T-helper 17 cell (primary cell): ENCODE data around the gene COL13A1. TPM values are rescaled to one million over a fixed set of nuclear protein-coding genes. Genes with fewer than 3 reads are reported as not detected.
A peak's percentile ranks its signal among the peaks of the same experiment; 100 is the strongest.

Source experiments
- ATAC-seq: fragments of 150-1000 bp; cut with Tn5 transposase; 2 replicates; pipeline ENCODE4 v1.10.0; 2021; ENCODE audit warnings: mild to moderate bottlenecking, moderate library complexity
- DNase-seq, 3 donors: peaks; one replicate each; pipeline versions ENCODE4 v3.0.0 to v3.0.0-alpha.2; 2020 to 2021
- H3K9me3 ChIP-seq: one replicate; pipeline ENCODE4 v1.7.0; 2013; ENCODE audit warnings: low read length, mild to moderate bottlenecking; ENCODE audit not compliant: control insufficient read depth, poor library complexity, severe bottlenecking
- H3K27ac Mint-ChIP-seq: one replicate; pipeline ENCODE4 v1.8.0; 2022; ENCODE audit warnings: mild to moderate bottlenecking, moderate library complexity, mixed read lengths
- H3K27me3 Mint-ChIP-seq: one replicate; pipeline ENCODE4 v1.8.0; 2022; ENCODE audit warnings: mixed read lengths
- H3K36me3 Mint-ChIP-seq: one replicate; pipeline ENCODE4 v1.8.0; 2022; ENCODE audit warnings: low read depth, mixed read lengths
- H3K4me1 Mint-ChIP-seq: one replicate; pipeline ENCODE4 v1.8.0; 2022; ENCODE audit warnings: mild to moderate bottlenecking, mixed read lengths
- H3K4me3 Mint-ChIP-seq: one replicate; pipeline ENCODE4 v1.8.0; 2022; ENCODE audit warnings: mild to moderate bottlenecking, moderate library complexity, mixed read lengths
- total RNA-seq, 4 donors: library from RNA in 2 of 4; stranded (reverse) in 2 of 4; gene quantifications; one replicate each; pipeline ENCODE4 v1.2.3 and lab custom pipeline; 2022 to 2026

The COL13A1 gene
- total RNA-seq, 2 donors from 2014 or later = not detected

GRCh38 chr10:69968830-69969229 lies 167.1 kb downstream of the COL13A1 start:
- H3K9me3 ChIP-seq = no peaks in the 10 kb centered on the region
- Mint-ChIP-seq H3K27me3 (peaks cover 77% of the 10 kb centered on the region), H3K4me3 (no peak overlapping the region), H3K36me3 (peaks cover 3% of the 10 kb centered on the region), H3K4me1 (no peaks in the 10 kb centered on the region), H3K27ac (no peak overlapping the region)
- ATAC-seq (no peak), DNase-seq (no peak)

- H3K9me3 ChIP-seq = no peaks in the 10 kb centered on the region
- no peak for ATAC-seq
- DNase-seq = no peak
- H3K4me1 Mint-ChIP-seq = no peaks in the 10 kb centered on the region
- no peak overlapping the region for H3K4me3 Mint-ChIP-seq
- peaks cover 6% of the 10 kb centered on the region for H3K36me3 Mint-ChIP-seq
- peaks cover 77% of the 10 kb centered on the region for H3K27me3 Mint-ChIP-seq
- H3K27ac Mint-ChIP-seq = no peak overlapping the region
Measured at GRCh38 chr10:69969977-69970376, 168.3 kb downstream of the COL13A1 start.

GRCh38 chr10:69972981-69973397 lies 171.3 kb downstream of the COL13A1 start:
- Mint-ChIP-seq H3K27ac (no peak overlapping the region), H3K4me1 (no peaks in the 10 kb centered on the region), H3K27me3 (peaks cover 71% of the 10 kb centered on the region), H3K36me3 (peaks cover 5% of the 10 kb centered on the region), H3K4me3 (no peak overlapping the region)
- ATAC-seq = no peak
- no peaks in the 10 kb centered on the region for H3K9me3 ChIP-seq
- DNase-seq = no peak

- no peaks in the 10 kb centered on the region for H3K9me3 ChIP-seq
- Mint-ChIP-seq H3K4me3 (no peak overlapping the region), H3K36me3 (peaks cover 7% of the 10 kb centered on the region), H3K4me1 (no peaks in the 10 kb centered on the region), H3K27me3 (peaks cover 65% of the 10 kb centered on the region), H3K27ac (no peak overlapping the region)
- ATAC-seq = no peak
- DNase-seq = no peak
Measured at GRCh38 chr10:69973678-69974077, 172.0 kb downstream of the COL13A1 start.

- H3K9me3 ChIP-seq = no peaks in the 10 kb centered on the region
- Mint-ChIP-seq H3K27ac (no peak overlapping the region), H3K27me3 (peaks cover 56% of the 10 kb centered on the region), H3K4me1 (no peaks in the 10 kb centered on the region), H3K36me3 (peaks cover 7% of the 10 kb centered on the region), H3K4me3 (no peak overlapping the region)
- ATAC-seq (no peak), DNase-seq (no peak)
Measured at GRCh38 chr10:69974551-69975155, 172.9 kb downstream of the COL13A1 start.

GRCh38 chr10:69976795-69977546 lies 175.3 kb downstream of the COL13A1 start:
- peaks cover 39% of the 10 kb centered on the region for H3K27me3 Mint-ChIP-seq
- H3K4me1 Mint-ChIP-seq = no peaks in the 10 kb centered on the region
- no peak for ATAC-seq

GRCh38 chr10:69979174-69979573 lies 177.5 kb downstream of the COL13A1 start:
- H3K4me1 Mint-ChIP-seq = no peaks in the 10 kb centered on the region
- DNase-seq (no peak), ATAC-seq (no peak)
- no peak overlapping the region for H3K27ac Mint-ChIP-seq
- peaks cover 4% of the 10 kb centered on the region for H3K9me3 ChIP-seq
- H3K4me3 Mint-ChIP-seq = no peak overlapping the region
- H3K27me3 Mint-ChIP-seq = peaks cover 27% of the 10 kb centered on the region
- H3K36me3 Mint-ChIP-seq = peaks cover 7% of the 10 kb centered on the region

More at GRCh38 chr10:69976795-69977546, 175.3 kb downstream of the COL13A1 start:
- Mint-ChIP-seq H3K36me3 (peaks cover 7% of the 10 kb centered on the region), H3K27ac (no peak overlapping the region), H3K4me3 (no peak overlapping the region)
- no peak for DNase-seq
- H3K9me3 ChIP-seq = no peaks in the 10 kb centered on the region

- Mint-ChIP-seq H3K27me3 (peaks cover 13% of the 10 kb centered on the region), H3K4me1 (no peaks in the 10 kb centered on the region), H3K36me3 (peaks cover 4% of the 10 kb centered on the region), H3K27ac (no peak overlapping the region), H3K4me3 (no peak overlapping the region)
- H3K9me3 ChIP-seq = peaks cover 7% of the 10 kb centered on the region
- DNase-seq = no peak
- no peak for ATAC-seq
Measured at GRCh38 chr10:69980672-69981071, 179.0 kb downstream of the COL13A1 start.

GRCh38 chr10:69988094-69988493 lies 186.4 kb downstream of the COL13A1 start:
- no peak for DNase-seq
- ATAC-seq = no peak
- H3K9me3 ChIP-seq = peaks cover 3% of the 10 kb centered on the region
- H3K27ac Mint-ChIP-seq = no peak overlapping the region
- no peaks in the 10 kb centered on the region for H3K36me3 Mint-ChIP-seq
- peaks cover 7% of the 10 kb centered on the region for H3K27me3 Mint-ChIP-seq
- no peak overlapping the region for H3K4me3 Mint-ChIP-seq
- peaks cover 2% of the 10 kb centered on the region for H3K4me1 Mint-ChIP-seq

GRCh38 chr10:69991151-69991550 lies 189.4 kb downstream of the COL13A1 start:
- Mint-ChIP-seq H3K36me3 (no peaks in the 10 kb centered on the region), H3K4me3 (no peak overlapping the region), H3K27me3 (peaks cover 7% of the 10 kb centered on the region), H3K27ac (no peak overlapping the region), H3K4me1 (peaks cover 4% of the 10 kb centered on the region)
- no peaks in the 10 kb centered on the region for H3K9me3 ChIP-seq
- DNase-seq (no peak), ATAC-seq (no peak)

- Mint-ChIP-seq H3K27me3 (peaks cover 14% of the 10 kb centered on the region), H3K36me3 (no peaks in the 10 kb centered on the region), H3K27ac (no peak overlapping the region), H3K4me1 (peaks cover 3% of the 10 kb centered on the region), H3K4me3 (no peak overlapping the region)
- DNase-seq (no peak), ATAC-seq (peak; percentile 33)
- H3K9me3 ChIP-seq = no peaks in the 10 kb centered on the region
Measured at GRCh38 chr10:69994262-69994661, 192.6 kb downstream of the COL13A1 start.

GRCh38 chr10:69996611-69997010 lies 194.9 kb downstream of the COL13A1 start:
- H3K4me1 Mint-ChIP-seq = peaks cover 3% of the 10 kb centered on the region
- no peaks in the 10 kb centered on the region for H3K9me3 ChIP-seq
- no peak overlapping the region for H3K4me3 Mint-ChIP-seq
- H3K27ac Mint-ChIP-seq = no peak overlapping the region
- peaks cover 27% of the 10 kb centered on the region for H3K27me3 Mint-ChIP-seq
- DNase-seq (no peak), ATAC-seq (no peak)
- H3K36me3 Mint-ChIP-seq = no peaks in the 10 kb centered on the region

- H3K4me1 Mint-ChIP-seq = peaks cover 3% of the 10 kb centered on the region
- peaks cover 40% of the 10 kb centered on the region for H3K27me3 Mint-ChIP-seq
- H3K4me3 Mint-ChIP-seq = no peak overlapping the region
- H3K9me3 ChIP-seq = no peaks in the 10 kb centered on the region
- no peak for ATAC-seq
- H3K27ac Mint-ChIP-seq = no peak overlapping the region
- no peak for DNase-seq
- no peaks in the 10 kb centered on the region for H3K36me3 Mint-ChIP-seq
Measured at GRCh38 chr10:70000262-70000661, 198.6 kb downstream of the COL13A1 start.
